Colonic mucosa (tissue), 4 donors: ENCODE measurements around the gene PLIN5. TPM values are rescaled to one million over a fixed set of nuclear protein-coding genes. Genes with fewer than 3 reads are reported as not detected.
A peak's percentile ranks its signal among the peaks of the same experiment; 100 is the strongest.

Experiments
- DNase-seq: peaks from one replicate; pipeline ENCODE4 v3.0.0-alpha.2; 2020
- H3K27ac ChIP-seq: fragments of 200-600 bp; one replicate; pipeline ENCODE4 v1.8.0; 2021
- H3K27me3 ChIP-seq: fragments of 200-600 bp; one replicate; pipeline ENCODE4 v1.8.0; 2021
- H3K36me3 ChIP-seq: fragments of 200-600 bp; one replicate; pipeline ENCODE4 v1.8.0; 2021
- H3K4me1 ChIP-seq: fragments of 200-600 bp; one replicate; pipeline ENCODE4 v1.8.0; 2021; ENCODE audit warnings: mild to moderate bottlenecking
- H3K4me3 ChIP-seq: fragments of 200-600 bp; one replicate; pipeline ENCODE4 v1.8.0; 2021
- H3K9ac ChIP-seq, 2 donors: one replicate each; pipeline ENCODE4 v1.7.0; 2013; ENCODE audit warnings: control low read depth in 2 of 2, low read depth in 2 of 2, low read length in 2 of 2
- H3K9me3 ChIP-seq: fragments of 200-600 bp; one replicate; pipeline ENCODE4 v1.8.0; 2021
- CTCF ChIP-seq: fragments of 200-600 bp; IDR thresholded peaks from one replicate; pipeline ENCODE4 v1.8.0; 2022; ENCODE audit warnings: antibody characterized with exemption, mild to moderate bottlenecking
- intact Hi-C: fragments of 100-400 bp; cut with DNase I; formaldehyde crosslinking; loops from one replicate; pipeline ENCODE4 v1.14.1; 2022
- total RNA-seq, 2 donors: library from RNA; stranded (reverse); fragmentation: NEBNext Ultra II Directional in 1 of 2; extraction: Animal tissue kit (Norgen Biotek cat#: 25700) in 1 of 2; gene quantifications; one replicate each; pipeline ENCODE4 v1.2.1, GENCODE V29; 2021
- donor health status: healthy.
- donor health status: DM: no; HTN: no; CAD: no.
- donor health status: DM: no; HTN: no; CAD: no.

Gene PLIN5
- total RNA-seq, 2 donors from 2014 or later, result 2.0 to 3.5 TPM

DNA sequence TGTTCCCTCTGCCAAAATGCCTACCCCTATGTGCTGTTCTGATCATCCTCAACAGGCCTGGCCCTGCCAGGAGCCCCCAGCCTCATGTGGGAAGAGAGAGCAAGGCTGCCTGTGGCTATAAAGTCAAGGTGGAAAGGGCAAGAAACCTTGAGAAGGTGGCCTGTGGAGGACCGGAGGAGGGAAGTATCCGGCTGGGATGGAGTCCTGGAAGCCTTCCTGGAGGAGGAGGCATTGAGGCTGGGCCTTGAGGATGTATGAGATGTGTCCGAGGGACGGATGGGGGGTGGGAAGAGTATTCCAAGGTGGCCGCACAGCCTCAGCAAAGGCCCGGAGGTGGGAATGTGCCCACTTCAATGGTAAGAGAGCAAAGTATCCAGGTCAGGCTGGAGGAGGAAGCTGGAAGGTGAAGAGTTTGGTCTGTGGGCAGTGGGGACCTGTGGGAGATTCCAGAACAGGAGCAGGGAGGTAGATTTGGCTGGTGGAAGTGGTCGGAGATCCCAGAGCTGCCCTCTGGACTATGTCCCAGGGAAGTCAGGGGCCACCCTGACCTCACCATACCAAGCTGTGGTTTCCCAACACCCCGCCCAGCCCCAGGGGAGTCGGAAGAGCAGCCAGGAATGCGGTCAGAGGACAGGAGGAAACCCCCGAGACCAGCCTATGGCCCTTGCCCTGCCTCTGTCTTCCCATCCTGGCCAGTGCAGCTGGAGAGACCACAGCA is 13.7 kb downstream of the PLIN5 start:
- Histone ChIP-seq H3K4me1 (no peaks in the 10 kb centered on the region), H3K36me3 (no peaks in the 10 kb centered on the region), H3K4me3 (no peak overlapping the region), H3K9me3 (no peaks in the 10 kb centered on the region), H3K27ac (no peak overlapping the region), H3K27me3 (no peaks in the 10 kb centered on the region), H3K9ac (no peak overlapping the region)
- intact Hi-C loops, result no loop called here
- DNase-seq, result no peak
- no peak for TF ChIP-seq CTCF

DNA sequence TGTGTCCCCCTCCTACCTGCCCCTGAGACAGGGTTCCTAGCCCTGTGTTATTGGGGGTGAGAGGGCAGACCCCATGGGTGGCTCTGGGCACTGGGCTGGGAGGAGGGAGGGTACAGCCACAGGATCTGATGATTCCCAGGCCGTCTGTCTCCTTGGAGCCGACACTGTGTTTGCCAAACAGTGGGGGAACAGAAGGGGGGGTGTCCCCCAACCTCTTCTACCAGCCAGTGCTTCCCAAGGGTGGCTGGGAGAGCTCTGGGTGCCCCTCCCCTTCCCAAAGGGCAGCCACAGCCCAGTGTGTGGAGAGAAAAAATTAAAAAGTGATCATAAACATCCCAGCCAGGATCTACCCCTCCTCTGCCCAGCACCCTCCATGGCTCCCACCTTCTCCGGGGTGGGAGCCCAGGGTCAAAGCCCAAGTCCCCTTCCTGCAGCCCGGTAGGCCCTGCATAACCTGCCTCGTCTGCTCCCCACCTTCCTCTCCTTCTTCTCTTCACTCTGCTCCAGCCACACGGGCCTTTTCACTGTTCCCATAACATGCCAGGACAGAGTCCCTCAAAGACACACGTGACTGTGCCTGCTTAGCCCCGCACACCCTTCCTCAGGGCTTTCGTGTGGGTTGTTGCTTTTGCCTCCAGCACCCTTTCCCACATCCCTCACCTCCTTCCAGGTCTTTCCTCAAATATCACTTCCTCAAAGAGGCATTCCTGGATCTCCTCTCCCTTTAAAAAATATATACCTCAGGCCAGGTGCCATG is 15.3 kb downstream of the PLIN5 start:
- H3K27ac ChIP-seq, result peak overlapping the region; percentile 18
- TF ChIP-seq CTCF, result no peak
- H3K9me3 ChIP-seq, result no peaks in the 10 kb centered on the region
- no peaks in the 10 kb centered on the region for H3K27me3 ChIP-seq
- intact Hi-C loops, result no loop called here
- H3K4me3 ChIP-seq, result no peak overlapping the region
- no peak overlapping the region for H3K9ac ChIP-seq
- no peaks in the 10 kb centered on the region for H3K4me1 ChIP-seq
- H3K36me3 ChIP-seq, result no peaks in the 10 kb centered on the region
- no peak for DNase-seq

- H3K4me3 ChIP-seq, result no peak overlapping the region
- intact Hi-C loops, result no loop called here
- no peak for DNase-seq
These were observed 15.9 kb downstream of the PLIN5 start for GRCh38 chr19:4519172-4519496.

DNA sequence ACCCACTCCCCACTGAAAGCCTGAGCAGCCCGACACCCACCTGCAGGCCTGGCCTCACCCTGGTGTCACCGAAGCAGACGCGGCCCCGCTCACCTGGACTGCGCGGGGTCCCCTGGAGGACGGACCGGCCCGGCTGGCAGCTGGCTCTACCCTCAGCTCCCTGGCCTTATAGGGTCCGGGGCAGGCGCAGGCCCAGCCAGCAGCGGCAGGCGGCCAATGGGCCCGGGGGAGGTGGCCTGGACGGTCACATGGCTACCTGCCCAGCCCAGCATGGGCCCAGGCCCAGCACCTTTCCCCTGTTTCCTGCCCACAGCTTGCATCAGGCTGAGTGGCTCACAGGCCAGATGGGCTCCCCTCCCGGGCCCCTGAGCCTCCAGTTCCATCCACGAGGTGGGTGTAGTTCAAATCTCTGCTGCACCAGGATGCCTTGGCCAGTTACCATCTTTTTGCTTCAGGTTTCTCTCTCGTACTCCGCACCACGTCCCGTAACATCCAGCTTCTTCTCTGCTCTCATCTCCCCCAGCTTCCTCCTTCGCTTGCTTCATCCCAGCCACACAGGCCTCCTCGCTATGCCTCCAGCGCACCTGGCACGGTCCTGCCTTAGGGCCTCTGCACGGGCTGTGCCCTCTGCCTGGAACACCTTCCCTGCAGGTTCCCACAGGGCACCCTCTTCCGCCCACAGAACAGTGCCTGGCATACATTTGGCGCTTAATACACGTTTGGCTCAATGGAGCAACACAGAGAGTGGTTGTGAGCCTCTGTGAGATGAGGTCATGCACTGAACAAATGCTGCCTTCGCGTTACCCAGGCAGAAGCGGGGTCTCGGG is 16.5 kb downstream of the PLIN5 start, which contains the start of gene PLIN4:
PLIN4 (minus strand) TSS at position 142 of the 827 bp plus-strand sequence. CDS start 214 bp downstream, outside the sequence.
- peak within 1 kb of the TSS; percentile 18 for H3K27ac ChIP-seq
- no peaks in the 10 kb centered on the region for H3K4me1 ChIP-seq
- no peak for TF ChIP-seq CTCF
- no peaks in the 10 kb centered on the region for H3K9me3 ChIP-seq
- intact Hi-C loops, result no loop called here
- H3K9ac ChIP-seq, result peak within 1 kb of the TSS in 1 of 2 donors; percentile 12
- H3K27me3 ChIP-seq, result no peaks in the 10 kb centered on the region
- no peak for DNase-seq
- peak within 1 kb of the TSS; percentile 15 for H3K4me3 ChIP-seq
- no peaks in the 10 kb centered on the region for H3K36me3 ChIP-seq

More at GRCh38 chr19:4519172-4519496, 15.9 kb downstream of the PLIN5 start:
- peak overlapping the region; percentile 18 for H3K27ac ChIP-seq
- no peak for TF ChIP-seq CTCF
- no peaks in the 10 kb centered on the region for H3K36me3 ChIP-seq
- H3K4me1 ChIP-seq, result no peaks in the 10 kb centered on the region
- no peak overlapping the region for H3K9ac ChIP-seq
- H3K27me3 ChIP-seq, result no peaks in the 10 kb centered on the region
- H3K9me3 ChIP-seq, result no peaks in the 10 kb centered on the region

DNA sequence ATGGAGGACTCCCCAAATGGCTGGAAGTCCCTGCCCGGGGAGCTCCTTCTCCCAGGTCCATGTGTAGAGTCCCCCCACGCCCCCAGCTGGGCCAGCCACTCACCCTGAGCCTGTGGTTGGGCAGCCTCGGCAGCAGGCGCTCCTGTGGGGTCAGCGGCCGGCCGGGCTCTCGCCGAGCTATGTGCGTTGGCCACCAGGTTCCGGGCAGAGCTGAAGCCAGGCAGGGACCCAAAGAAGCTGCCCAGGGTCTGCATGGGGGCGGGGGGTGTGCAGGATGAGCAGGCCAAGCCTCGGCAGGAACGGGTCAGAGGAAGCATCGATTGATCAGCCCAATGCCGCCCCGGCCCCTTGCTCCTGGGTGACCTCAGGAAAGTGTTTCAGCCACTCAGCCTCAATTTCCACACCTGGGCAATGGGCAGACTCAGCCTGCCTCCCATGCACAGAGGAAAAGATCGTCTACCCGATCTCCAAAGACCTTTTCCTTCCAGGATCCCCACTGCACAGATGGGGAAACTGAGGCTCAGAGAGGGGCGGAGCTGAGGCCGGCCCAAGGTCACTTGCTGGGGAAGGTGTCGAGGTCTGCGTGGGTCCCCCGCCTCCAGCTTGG is 17.5 kb downstream of the PLIN5 start:
- no peak overlapping the region for H3K27ac ChIP-seq
- DNase-seq, result no peak

More for the DNA sequence above, 17.5 kb downstream of the PLIN5 start:
- TF ChIP-seq CTCF, result no peak
- intact Hi-C loops, result no loop called here
- no peak overlapping the region for H3K9ac ChIP-seq
- H3K9me3 ChIP-seq, result no peaks in the 10 kb centered on the region
- H3K4me3 ChIP-seq, result peak overlapping the region; percentile 15
- no peaks in the 10 kb centered on the region for H3K36me3 ChIP-seq
- no peaks in the 10 kb centered on the region for H3K4me1 ChIP-seq
- no peaks in the 10 kb centered on the region for H3K27me3 ChIP-seq
